ENCODE measurements around the gene RAB38. TPM values are rescaled to one million over a fixed set of nuclear protein-coding genes. Genes with fewer than 3 reads are reported as not detected.

The RAB38 gene
- polyA plus RNA-seq, 1 donor from 2014 or later: not detected

DNA sequence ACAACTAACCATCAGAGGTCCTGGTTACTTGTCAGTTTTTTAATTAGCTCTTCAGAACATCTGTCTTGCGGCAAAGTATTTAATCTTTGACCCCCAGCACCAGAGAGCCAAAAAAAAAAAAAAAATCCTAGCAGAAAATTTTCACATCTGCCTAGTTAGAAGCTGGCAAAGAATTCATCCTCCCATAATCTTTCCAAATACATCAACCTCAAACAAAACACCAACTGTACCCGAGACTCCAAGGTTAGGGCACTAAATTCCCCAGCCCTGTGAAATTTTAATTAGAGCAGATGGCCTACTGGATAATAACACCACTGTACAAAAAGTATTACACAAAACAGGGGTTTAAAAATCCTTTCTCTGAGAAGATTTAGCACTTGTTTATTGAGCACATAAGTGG is 55.7 kb downstream of the RAB38 start:
- Histone ChIP-seq H2AFZ (ENCODE audit: low read depth, low read length) (no peak overlapping the region), H3K27ac (ENCODE audit: low read length) (no peak overlapping the region), H4K20me1 (ENCODE audit: insufficient read depth) (no peaks in the 10 kb centered on the region), H3K4me2 (ENCODE audit: low read length) (no peak overlapping the region), H3K36me3 (ENCODE audit: insufficient read depth, low read length) (no peaks in the 10 kb centered on the region), H3F3A (ENCODE audit: insufficient read depth, low read length, poor library complexity, severe bottlenecking) (no peaks in the 10 kb centered on the region), H3K9me3 (ENCODE audit: low read length) (no peaks in the 10 kb centered on the region), H3K9me2 (ENCODE audit: insufficient read depth, low read length) (no peaks in the 10 kb centered on the region), H3K79me2 (replicated peaks; ENCODE audit: insufficient read depth, low read length) (no peaks in the 10 kb centered on the region), H3K27me3 (ENCODE audit: insufficient read depth, low read depth, low read length) (no peaks in the 10 kb centered on the region), H3K9ac (ENCODE audit: low read length) (no peak overlapping the region), H3K4me3 (ENCODE audit: low read length) (no peak overlapping the region)
- TF ChIP-seq EZH2 (IDR thresholded peaks at IDR 0.05; ENCODE audit: borderline replicate concordance, insufficient read depth, low read length, poor library complexity, severe bottlenecking) (no peak), MXI1 (conservative IDR thresholded peaks at IDR 0.05; ENCODE audit: poor library complexity, severe bottlenecking) (no peak), RAD21 (conservative IDR thresholded peaks at IDR 0.05) (no peak), EP300 (conservative IDR thresholded peaks at IDR 0.05; ENCODE audit: poor library complexity, severe bottlenecking) (no peak), TAF1 (IDR thresholded peaks at IDR 0.05; ENCODE audit: low read depth) (no peak), REST (IDR thresholded peaks at IDR 0.05; ENCODE audit: borderline replicate concordance) (no peak), CTCF (IDR thresholded peaks at IDR 0.05; ENCODE audit: poor library complexity, severe bottlenecking) (no peak), POLR2AphosphoS5 (IDR thresholded peaks at IDR 0.05) (no peak), SMC3 (conservative IDR thresholded peaks at IDR 0.05; ENCODE audit: poor library complexity) (no peak)

GRCh38 chr11:88117281-88117858 is 57.9 kb downstream of the RAB38 start:
- Histone ChIP-seq H3K4me3 (ENCODE audit: low read length) (no peak overlapping the region), H2AFZ (ENCODE audit: low read depth, low read length) (no peak overlapping the region), H3K9ac (ENCODE audit: low read length) (no peak overlapping the region), H3F3A (ENCODE audit: insufficient read depth, low read length, poor library complexity, severe bottlenecking) (no peaks in the 10 kb centered on the region), H3K27ac (ENCODE audit: low read length) (no peak overlapping the region), H3K9me2 (ENCODE audit: insufficient read depth, low read length) (no peaks in the 10 kb centered on the region), H3K4me2 (ENCODE audit: low read length) (no peak overlapping the region), H4K20me1 (ENCODE audit: insufficient read depth) (no peaks in the 10 kb centered on the region), H3K9me3 (ENCODE audit: low read length) (no peaks in the 10 kb centered on the region), H3K27me3 (ENCODE audit: insufficient read depth, low read depth, low read length) (no peaks in the 10 kb centered on the region), H3K79me2 (replicated peaks; ENCODE audit: insufficient read depth, low read length) (no peaks in the 10 kb centered on the region), H3K36me3 (ENCODE audit: insufficient read depth, low read length) (no peaks in the 10 kb centered on the region)
- TF ChIP-seq CTCF (IDR thresholded peaks at IDR 0.05; ENCODE audit: poor library complexity, severe bottlenecking): no peak

Data from neural cell (in vitro differentiated cells).